K562 (cell line): ENCODE results near the gene MYLK4. TPM values are rescaled to one million over a fixed set of nuclear protein-coding genes. Genes with fewer than 3 reads are reported as not detected.

ENCODE experiments used
- ATAC-seq: fragments of 200-7000 bp; cut with Tn5 transposase; 3 replicates; pipeline ENCODE4 v1.9.1; 2020; ENCODE audit warnings: moderate library complexity
- BruUV-seq: library from RNA; stranded (reverse); fragments of 400-500 nt; replicated peaks from 2 replicates; lab custom pipeline; 2021; lab: Mats Ljungman, UMichigan
- CTCF ChIA-PET: fragments of 300-600 bp; formaldehyde crosslinking; extraction: SDS; loops from one replicate; lab custom pipeline; 2021; ENCODE audit warnings: low intra/inter-chr PET ratio; lab: Yijun Ruan, JAX
- POLR2A ChIA-PET: fragments of 300-600, 350-650 bp; sonication (Branson Sonifier 250); formaldehyde crosslinking; extraction: SDS; loops from one replicate; lab custom pipeline; 2021; ENCODE audit warnings: antibody characterized with exemption, inconsistent platforms; lab: Yijun Ruan, JAX
- DNase-seq, 4 experiments: peaks; one replicate each; pipeline versions ENCODE4 v3.0.0 to v3.0.0-alpha.2; 2011 to 2018; ENCODE audit warnings: low spot score in 3 of 4, mixed read lengths in 3 of 4; ENCODE audit errors: extremely low read depth in 1 of 4
- FAIRE-seq: peaks from 2 replicates; lab custom pipeline; 2011; peaks lifted over from hg19 to GRCh38; lab: Jason Lieb, UNC
- H2AFZ ChIP-seq: 2 replicates; pipeline ENCODE4 v1.6.0; 2011; ENCODE audit warnings: low read depth, low read length, control low read depth, inconsistent platforms
- H3K27ac ChIP-seq: fragments of 200-600 bp; 3 replicates; pipeline ENCODE4 v1.8.0; 2011; ENCODE audit warnings: low read depth, mild to moderate bottlenecking, control low read depth, inconsistent platforms, low read length, moderate library complexity, mixed read lengths; ENCODE audit errors: extremely low read depth
- H3K27me3 ChIP-seq, 2 experiments: fragments of 300-600 bp in 1 of 2; 2 replicates in 1 of 2; 3 replicates in 1 of 2; pipeline versions ENCODE4 v1.6.0 to v1.8.0; 2011; ENCODE audit warnings: inconsistent platforms in 2 of 2, low read length in 2 of 2, mild to moderate bottlenecking in 1 of 2, mixed read lengths in 1 of 2, moderate library complexity in 1 of 2; ENCODE audit not compliant: control insufficient read depth in 2 of 2, insufficient read depth in 2 of 2
- H3K36me3 ChIP-seq: fragments of 300-600 bp; 3 replicates; pipeline ENCODE4 v1.8.0; 2011; ENCODE audit warnings: mild to moderate bottlenecking, low read length, inconsistent platforms; ENCODE audit not compliant: control insufficient read depth, insufficient read depth
- H3K4me1 ChIP-seq, 2 experiments: fragments of 200-600 bp in 1 of 2; replicated peaks in 1 of 2; 2 replicates in 1 of 2; 3 replicates in 1 of 2; pipeline versions ENCODE4 v1.5.1 to v1.8.0; 2011; ENCODE audit warnings: inconsistent platforms in 2 of 2, low read length in 2 of 2, mild to moderate bottlenecking in 1 of 2, mixed read lengths in 1 of 2, moderate library complexity in 1 of 2; ENCODE audit not compliant: control insufficient read depth in 2 of 2, insufficient read depth in 2 of 2
- H3K4me2 ChIP-seq: 2 replicates; pipeline ENCODE4 v1.6.1; 2011; ENCODE audit warnings: low read length, control low read depth, inconsistent platforms, mixed read lengths; ENCODE audit not compliant: insufficient read depth
- H3K4me3 ChIP-seq: fragments of 200-600 bp; sonication (generic), shearing (Covaris generic); 2 replicates; pipeline ENCODE4 v1.5.1; 2016; ENCODE audit warnings: control low read depth, inconsistent platforms
- H3K79me2 ChIP-seq: fragments of 200-600 bp; 3 replicates; pipeline ENCODE4 v1.8.0; 2011; ENCODE audit warnings: low read length, inconsistent platforms; ENCODE audit not compliant: control insufficient read depth, insufficient read depth
- H3K9ac ChIP-seq, 2 experiments: 2 replicates each; pipeline versions ENCODE4 v1.6.0 to v1.6.1; 2011; ENCODE audit warnings: low read depth in 2 of 2, low read length in 2 of 2, control low read depth in 1 of 2, inconsistent platforms in 1 of 2, mild to moderate bottlenecking in 1 of 2, mixed read lengths in 1 of 2; ENCODE audit not compliant: insufficient read depth in 1 of 2
- H3K9me1 ChIP-seq: one replicate; pipeline ENCODE4 v1.6.0; 2011; ENCODE audit warnings: inconsistent platforms, mild to moderate bottlenecking, low read length, moderate library complexity; ENCODE audit not compliant: control insufficient read depth, insufficient read depth
- H3K9me3 ChIP-seq: replicated peaks from 2 replicates; pipeline ENCODE4 v1.5.1; 2011; ENCODE audit warnings: low read depth, low read length, inconsistent platforms; ENCODE audit not compliant: control insufficient read depth, insufficient read depth
- H4K20me1 ChIP-seq: replicated peaks from 2 replicates; pipeline ENCODE4 v1.6.1; 2011; ENCODE audit warnings: low read length, inconsistent platforms, mixed read lengths; ENCODE audit not compliant: control insufficient read depth, insufficient read depth
- ARNT ChIP-seq, 2 experiments: fragments of 450-650 bp; IDR thresholded peaks; 2 replicates each; pipeline ENCODE4 v1.6.1; 2016; ENCODE audit warnings: mild to moderate bottlenecking in 1 of 2
- ATF3 ChIP-seq, 2 experiments: fragments of 450-650 bp in 1 of 2; sonication (generic) in 1 of 2; formaldehyde crosslinking in 1 of 2; IDR thresholded peaks in 1 of 2; conservative IDR thresholded peaks in 1 of 2; 2 replicates each; pipeline versions ENCODE4 v1.6.1 to v1.8.1; 2016 to 2023; ENCODE audit warnings: mild to moderate bottlenecking in 2 of 2, moderate library complexity in 2 of 2, inconsistent platforms in 1 of 2, missing genetic modification reagents in 1 of 2
- CBX2 ChIP-seq: fragments of 200-600 bp; sonication (generic); IDR thresholded peaks from one replicate; pipeline ENCODE4 v1.6.1; 2012; ENCODE audit warnings: mild to moderate bottlenecking, low read length, inconsistent platforms; ENCODE audit not compliant: insufficient read depth, poor library complexity, severe bottlenecking
- HBP1 ChIP-seq: fragments of 450-650 bp; formaldehyde crosslinking; IDR thresholded peaks from 2 replicates; pipeline ENCODE4 v1.4.0; 2022; ENCODE audit warnings: missing genetic modification characterization
- MED1 ChIP-seq: sonication (generic); formaldehyde crosslinking; IDR thresholded peaks from 2 replicates; pipeline ENCODE4 v1.8.1; 2023; ENCODE audit warnings: missing genetic modification reagents, borderline replicate concordance
- MTA3 ChIP-seq: fragments of 450-650 bp; formaldehyde crosslinking; IDR thresholded peaks from 2 replicates; pipeline ENCODE4 v1.6.1; 2017; ENCODE audit warnings: mild to moderate bottlenecking, borderline replicate concordance
- NCOA4 ChIP-seq: fragments of 450-650 bp; IDR thresholded peaks from 2 replicates; pipeline ENCODE4 v1.6.1; 2018; ENCODE audit warnings: mild to moderate bottlenecking; ENCODE audit not compliant: partially characterized antibody
- NRF1 ChIP-seq, 2 experiments: fragments of 450-650 bp; IDR thresholded peaks in 1 of 2; conservative IDR thresholded peaks in 1 of 2; 2 replicates each; pipeline ENCODE4 v1.6.1; 2014; ENCODE audit warnings: mild to moderate bottlenecking in 2 of 2
- PBX2 ChIP-seq, 2 experiments: IDR thresholded peaks in 1 of 2; conservative IDR thresholded peaks in 1 of 2; 2 replicates each; pipeline ENCODE4 v1.6.1; 2016; ENCODE audit warnings: low read depth in 2 of 2, mild to moderate bottlenecking in 1 of 2, missing compliant biosample characterization in 1 of 2, missing genetic modification characterization in 1 of 2, moderate library complexity in 1 of 2
- PKNOX1 ChIP-seq: fragments of 450-650 bp; IDR thresholded peaks from 2 replicates; pipeline ENCODE4 v1.6.1; 2016
- TARDBP ChIP-seq: fragments of 450-650 bp; IDR thresholded peaks from 2 replicates; pipeline ENCODE4 v1.6.1; 2016
- WGBS: fragments of 100-300 bp; shearing (Covaris generic); methylation state at CpG from one replicate; pipeline ENCODE4 v1.1.6; 2016; ENCODE audit warnings: low coverage, mixed read lengths; ENCODE audit not compliant: insufficient coverage; ENCODE audit errors: missing lambda C conversion rate; 5-methylcytosine and 5-hydroxymethylcytosine counted together
- in situ Hi-C: fragments of 300-500 bp; cut with MboI; formaldehyde crosslinking; loops from 4 replicates; pipeline ENCODE4 v1.15.0; 2018; ENCODE audit warnings: inconsistent platforms, mixed read lengths
- intact Hi-C: fragments of 100-400 bp; cut with micrococcal nuclease; formaldehyde crosslinking; loops from 2 replicates; pipeline ENCODE4 v1.14.2; 2022
- polyA plus RNA-seq, 8 experiments: library from polyadenylated mRNA; depleted of rRNA in 4 of 8; stranded (reverse) in 5 of 8; unstranded in 3 of 8; fragments of >200 nt; fragmentation: Nextera tagmentation in 2 of 8; fragmentation: Illumina TruSeq in 1 of 8; extraction: Ambion mirVana in 2 of 8; extraction: Trizol in 1 of 8; gene quantifications; 2 replicates each; pipeline versions ENCODE4 v1.2.1 to v1.2.3, GENCODE V29; 2011 to 2014; ENCODE audit warnings: inconsistent platforms in 1 of 8, missing spikeins in 1 of 8
- total RNA-seq, 7 experiments: library from RNA; depleted of rRNA in 6 of 7; stranded (reverse); fragments of >200 nt in 6 of 7; fragmentation: Illumina TruSeq in 2 of 7; extraction: Trizol in 2 of 7; gene quantifications; 2 replicates each; pipeline versions ENCODE4 v1.2.1 to v1.2.3, GENCODE V29; 2011 to 2021; ENCODE audit warnings: low replicate concordance in 1 of 7

MYLK4 gene
- total and polyA plus RNA-seq, 9 of the 15 experiments (the other 6 are each of a cell fraction or from before 2014, with no cell fraction given) = 0.01 to 0.15 (median 0.06) TPM

- Histone ChIP-seq H3K27ac (no peak overlapping the region), H3K36me3 (no peaks in the 10 kb centered on the region), H3K4me1 (no peaks in the 10 kb centered on the region), H2AFZ (0 out of 2 replicates have a peak overlapping the region, but pooled peaks have one; percentile 14), H3K9me3 (peaks cover 14% of the 10 kb centered on the region), H3K4me2 (no peak overlapping the region), H3K79me2 (no peaks in the 10 kb centered on the region), H4K20me1 (no peaks in the 10 kb centered on the region; the same call in 1 of the 2 replicates), H3K9me1 (no peaks in the 10 kb centered on the region), H3K9ac (no peak overlapping the region), H3K4me3 (no peak overlapping the region), H3K27me3 (peaks cover 23 to 38% of the 10 kb centered on the region in 2 experiments)
- WGBS = 0% methylated on average over 7 of the region's 7 CpGs
- BruUV-seq = no TSS peak
- in situ Hi-C loops (no loop called here), intact Hi-C loops (no loop called here)
- ChIA-PET POLR2A (interaction anchor here (0.6 to 1.0 kb wide), 2 partner anchors 13 to 54 kb away, joined by 3 to 4 read pairs; no protein-coding TSS in a partner anchor), CTCF (no interaction called here)
- ATAC-seq (no peak), DNase-seq (no peak), FAIRE-seq (no peak)
- no peak for TF ChIP-seq NRF1 (conservative IDR thresholded peaks at IDR 0.05 in 1 of 2, IDR thresholded peaks at IDR 0.05 in 1 of 2)
- TF ChIP-seq PKNOX1 = 0 out of 2 replicates have a peak, but pooled peaks have one; percentile 27
- TF ChIP-seq CBX2 = no peak
- TF ChIP-seq MTA3 = no peak
- no peak for TF ChIP-seq TARDBP
- TF ChIP-seq ATF3 (IDR thresholded peaks at IDR 0.05) = no peak
- TF ChIP-seq ATF3 (CRISPR knock-in tag; conservative IDR thresholded peaks at IDR 0.05) = no peak
- TF ChIP-seq MED1 = no peak
- TF ChIP-seq NCOA4 = no peak
- no peak for TF ChIP-seq HBP1 (CRISPR knock-in tag)
- no peak for TF ChIP-seq ARNT (IDR thresholded peaks at IDR 0.05)
- TF ChIP-seq PBX2 (CRISPR knock-in tag; IDR thresholded peaks at IDR 0.05; ENCODE audit: low read depth) = no peak
- 0 out of 2 replicates have a peak, but pooled peaks have one; percentile 14 for TF ChIP-seq PBX2 (tag; conservative IDR thresholded peaks at IDR 0.05; ENCODE audit: low read depth)
These were observed 44.2 kb downstream of the MYLK4 start for GRCh38 chr6:2706558-2706957.
